ENCODE results near the gene DGKD. TPM values are rescaled to one million over a fixed set of nuclear protein-coding genes. Genes with fewer than 3 reads are reported as not detected.
A peak's percentile ranks its signal among the peaks of the same experiment; 100 is the strongest.

DGKD gene
- total and polyA plus RNA-seq, 4 donors: 26.0 to 75.0 (median 43.8) TPM

- H3K9me3 ChIP-seq (ENCODE audit: control insufficient read depth, insufficient read depth, low read length): no peaks in the 10 kb centered on the region
- no peak for DNase-seq (ENCODE audit: low read depth in 4 of 6, low spot score in 6 of 6)
- no peak overlapping the region for H3K27ac ChIP-seq (ENCODE audit: low read depth, low read length)
- 88% methylated on average over 8 of the region's 11 CpGs for WGBS (ENCODE audit: insufficient coverage)
- H3K27me3 ChIP-seq (ENCODE audit: control insufficient read depth, insufficient read depth, low read length): no peaks in the 10 kb centered on the region
- H3K4me1 ChIP-seq (ENCODE audit: control insufficient read depth, insufficient read depth, low read length): peaks cover 3% of the 10 kb centered on the region
- no peak overlapping the region for H3K4me3 ChIP-seq (ENCODE audit: low read depth, low read length)
- H3K36me3 ChIP-seq (ENCODE audit: control insufficient read depth, insufficient read depth, low read length): peaks cover 76% of the 10 kb centered on the region
Measured at GRCh38 chr2:233444501-233444900, 90.2 kb downstream of the DGKD start.

GRCh38 chr2:233445152-233445830 lies 91.0 kb downstream of the DGKD start:
- H3K4me3 ChIP-seq (ENCODE audit: low read depth, low read length): no peak overlapping the region
- no peak for DNase-seq (ENCODE audit: low read depth in 4 of 6, low spot score in 6 of 6)
- H3K4me1 ChIP-seq (ENCODE audit: control insufficient read depth, insufficient read depth, low read length): peaks cover 3% of the 10 kb centered on the region
- 96% methylated on average over 17 of the region's 18 CpGs for WGBS (ENCODE audit: insufficient coverage)
- H3K36me3 ChIP-seq (ENCODE audit: control insufficient read depth, insufficient read depth, low read length): peaks cover 80% of the 10 kb centered on the region
- no peak overlapping the region for H3K27ac ChIP-seq (ENCODE audit: low read depth, low read length)
- no peaks in the 10 kb centered on the region for H3K9me3 ChIP-seq (ENCODE audit: control insufficient read depth, insufficient read depth, low read length)
- no peaks in the 10 kb centered on the region for H3K27me3 ChIP-seq (ENCODE audit: control insufficient read depth, insufficient read depth, low read length)

GRCh38 chr2:233446121-233446520 lies 91.8 kb downstream of the DGKD start:
- 100% methylated on average over 1 of the region's 1 CpG for WGBS (ENCODE audit: insufficient coverage)
- Histone ChIP-seq H3K9me3 (ENCODE audit: control insufficient read depth, insufficient read depth, low read length) (no peaks in the 10 kb centered on the region), H3K4me3 (ENCODE audit: low read depth, low read length) (no peak overlapping the region), H3K36me3 (ENCODE audit: control insufficient read depth, insufficient read depth, low read length) (peaks cover 80% of the 10 kb centered on the region), H3K4me1 (ENCODE audit: control insufficient read depth, insufficient read depth, low read length) (peaks cover 3% of the 10 kb centered on the region), H3K27me3 (ENCODE audit: control insufficient read depth, insufficient read depth, low read length) (no peaks in the 10 kb centered on the region), H3K27ac (ENCODE audit: low read depth, low read length) (no peak overlapping the region)
- DNase-seq (ENCODE audit: low read depth in 4 of 6, low spot score in 6 of 6): no peak

- no peaks in the 10 kb centered on the region for H3K27me3 ChIP-seq (ENCODE audit: control insufficient read depth, insufficient read depth, low read length)
- no peak for DNase-seq (ENCODE audit: low read depth in 4 of 6, low spot score in 6 of 6)
- peaks cover 3% of the 10 kb centered on the region for H3K4me1 ChIP-seq (ENCODE audit: control insufficient read depth, insufficient read depth, low read length)
- H3K4me3 ChIP-seq (ENCODE audit: low read depth, low read length): no peak overlapping the region
- H3K36me3 ChIP-seq (ENCODE audit: control insufficient read depth, insufficient read depth, low read length): peaks cover 80% of the 10 kb centered on the region
- no peak overlapping the region for H3K27ac ChIP-seq (ENCODE audit: low read depth, low read length)
- H3K9me3 ChIP-seq (ENCODE audit: control insufficient read depth, insufficient read depth, low read length): no peaks in the 10 kb centered on the region
- WGBS (ENCODE audit: insufficient coverage): 85% methylated on average over 33 of the region's 37 CpGs
Measured at GRCh38 chr2:233446606-233447305, 92.5 kb downstream of the DGKD start.

- Histone ChIP-seq H3K4me3 (ENCODE audit: low read depth, low read length) (no peak overlapping the region), H3K27me3 (ENCODE audit: control insufficient read depth, insufficient read depth, low read length) (no peaks in the 10 kb centered on the region), H3K4me1 (ENCODE audit: control insufficient read depth, insufficient read depth, low read length) (peaks cover 3% of the 10 kb centered on the region), H3K9me3 (ENCODE audit: control insufficient read depth, insufficient read depth, low read length) (no peaks in the 10 kb centered on the region), H3K27ac (ENCODE audit: low read depth, low read length) (no peak overlapping the region), H3K36me3 (ENCODE audit: control insufficient read depth, insufficient read depth, low read length) (peaks cover 84% of the 10 kb centered on the region)
- WGBS (ENCODE audit: insufficient coverage): 93% methylated on average over 13 of the region's 15 CpGs
- DNase-seq (ENCODE audit: low read depth in 4 of 6, low spot score in 6 of 6): no peak
Measured at GRCh38 chr2:233447506-233448219, 93.4 kb downstream of the DGKD start.

GRCh38 chr2:233448220-233448559 lies 93.9 kb downstream of the DGKD start:
- Histone ChIP-seq H3K27me3 (ENCODE audit: control insufficient read depth, insufficient read depth, low read length) (no peaks in the 10 kb centered on the region), H3K9me3 (ENCODE audit: control insufficient read depth, insufficient read depth, low read length) (no peaks in the 10 kb centered on the region), H3K36me3 (ENCODE audit: control insufficient read depth, insufficient read depth, low read length) (peaks cover 89% of the 10 kb centered on the region), H3K4me3 (ENCODE audit: low read depth, low read length) (no peak overlapping the region), H3K27ac (ENCODE audit: low read depth, low read length) (no peak overlapping the region), H3K4me1 (ENCODE audit: control insufficient read depth, insufficient read depth, low read length) (peaks cover 3% of the 10 kb centered on the region)
- WGBS (ENCODE audit: insufficient coverage): 69% methylated on average over 11 of the region's 11 CpGs
- DNase-seq (ENCODE audit: low read depth in 4 of 6, low spot score in 6 of 6): no peak

GRCh38 chr2:233448575-233448974 lies 94.3 kb downstream of the DGKD start:
- H3K36me3 ChIP-seq (ENCODE audit: control insufficient read depth, insufficient read depth, low read length): peaks cover 93% of the 10 kb centered on the region
- no peak overlapping the region for H3K27ac ChIP-seq (ENCODE audit: low read depth, low read length)
- peaks cover 3% of the 10 kb centered on the region for H3K4me1 ChIP-seq (ENCODE audit: control insufficient read depth, insufficient read depth, low read length)
- no peaks in the 10 kb centered on the region for H3K9me3 ChIP-seq (ENCODE audit: control insufficient read depth, insufficient read depth, low read length)
- H3K27me3 ChIP-seq (ENCODE audit: control insufficient read depth, insufficient read depth, low read length): no peaks in the 10 kb centered on the region
- H3K4me3 ChIP-seq (ENCODE audit: low read depth, low read length): no peak overlapping the region
- DNase-seq (ENCODE audit: low read depth in 4 of 6, low spot score in 6 of 6): no peak
- no CpG with 5 or more reads among the region's 4 CpGs for WGBS (ENCODE audit: insufficient coverage)

GRCh38 chr2:233449081-233449901 lies 95.0 kb downstream of the DGKD start:
- Histone ChIP-seq H3K4me1 (ENCODE audit: control insufficient read depth, insufficient read depth, low read length) (peaks cover 3% of the 10 kb centered on the region), H3K36me3 (ENCODE audit: control insufficient read depth, insufficient read depth, low read length) (peaks cover 90% of the 10 kb centered on the region), H3K27ac (ENCODE audit: low read depth, low read length) (no peak overlapping the region), H3K4me3 (ENCODE audit: low read depth, low read length) (no peak overlapping the region), H3K27me3 (ENCODE audit: control insufficient read depth, insufficient read depth, low read length) (no peaks in the 10 kb centered on the region), H3K9me3 (ENCODE audit: control insufficient read depth, insufficient read depth, low read length) (no peaks in the 10 kb centered on the region)
- WGBS (ENCODE audit: insufficient coverage): 59% methylated on average over 23 of the region's 31 CpGs
- peak in 3 of 6 donors; percentile 20 to 78 (median 67) for DNase-seq (ENCODE audit: low read depth in 4 of 6, low spot score in 6 of 6)

All from spinal cord (tissue), 10 donors.